Type B pancreatic cell (in vitro differentiated cells): Measurements from ENCODE around the gene MYLIP. TPM values are rescaled to one million over a fixed set of nuclear protein-coding genes. Genes with fewer than 3 reads are reported as not detected.
A peak's percentile ranks its signal among the peaks of the same experiment; 100 is the strongest.

ENCODE experiments used
- DNase-seq: peaks from one replicate; pipeline ENCODE4 v3.0.0; 2021; ENCODE audit warnings: mixed read lengths; ENCODE audit not compliant: unreplicated experiment; ENCODE audit errors: extremely low spot score
- H3K27ac Mint-ChIP-seq: 2 replicates; pipeline ENCODE4 v1.8.0; 2021; ENCODE audit warnings: mild to moderate bottlenecking, mixed read lengths
- H3K27me3 Mint-ChIP-seq: 2 replicates; pipeline ENCODE4 v1.8.0; 2021; ENCODE audit warnings: mixed read lengths
- H3K36me3 Mint-ChIP-seq: 2 replicates; pipeline ENCODE4 v1.8.0; 2021; ENCODE audit warnings: mixed read lengths
- H3K4me1 Mint-ChIP-seq: one replicate; pipeline ENCODE4 v1.8.0; 2021; ENCODE audit warnings: mixed read lengths; ENCODE audit not compliant: unreplicated experiment
- H3K4me3 Mint-ChIP-seq: 2 replicates; pipeline ENCODE4 v1.8.0; 2021; ENCODE audit warnings: mild to moderate bottlenecking, mixed read lengths
- H3K9me3 Mint-ChIP-seq: 2 replicates; pipeline ENCODE4 v1.8.0; 2021; ENCODE audit warnings: mixed read lengths
- long read RNA-seq: library from polyadenylated mRNA; unstranded; transcript quantifications from one replicate; pipeline ENCODE4 v2.0.0, GENCODE V29; 2020
- total RNA-seq: library from RNA; stranded (reverse); gene quantifications from 2 replicates; pipeline ENCODE4 v1.2.1, GENCODE V29; 2021; ENCODE audit warnings: low replicate concordance
- TF ChIP-seq, protein P1 (sequence below): fragments of 200-600 bp; sonication (generic); conservative IDR thresholded peaks from 2 replicates; pipeline ENCODE4 v1.5.0; 2021; ENCODE audit warnings: antibody characterized with exemption, mild to moderate bottlenecking

The MYLIP gene
- total RNA-seq: 44.4 and 54.9 TPM in 2 replicates
- long read RNA-seq, transcript MYLIP-202 (7 exons, 1,666 nt): major isoform, 5 of 21 reads
- long read RNA-seq, partial matches to known transcripts: 5 of 21 reads
- long read RNA-seq, other reads (novel, unspliced or antisense): 11 of 21 reads

DNA sequence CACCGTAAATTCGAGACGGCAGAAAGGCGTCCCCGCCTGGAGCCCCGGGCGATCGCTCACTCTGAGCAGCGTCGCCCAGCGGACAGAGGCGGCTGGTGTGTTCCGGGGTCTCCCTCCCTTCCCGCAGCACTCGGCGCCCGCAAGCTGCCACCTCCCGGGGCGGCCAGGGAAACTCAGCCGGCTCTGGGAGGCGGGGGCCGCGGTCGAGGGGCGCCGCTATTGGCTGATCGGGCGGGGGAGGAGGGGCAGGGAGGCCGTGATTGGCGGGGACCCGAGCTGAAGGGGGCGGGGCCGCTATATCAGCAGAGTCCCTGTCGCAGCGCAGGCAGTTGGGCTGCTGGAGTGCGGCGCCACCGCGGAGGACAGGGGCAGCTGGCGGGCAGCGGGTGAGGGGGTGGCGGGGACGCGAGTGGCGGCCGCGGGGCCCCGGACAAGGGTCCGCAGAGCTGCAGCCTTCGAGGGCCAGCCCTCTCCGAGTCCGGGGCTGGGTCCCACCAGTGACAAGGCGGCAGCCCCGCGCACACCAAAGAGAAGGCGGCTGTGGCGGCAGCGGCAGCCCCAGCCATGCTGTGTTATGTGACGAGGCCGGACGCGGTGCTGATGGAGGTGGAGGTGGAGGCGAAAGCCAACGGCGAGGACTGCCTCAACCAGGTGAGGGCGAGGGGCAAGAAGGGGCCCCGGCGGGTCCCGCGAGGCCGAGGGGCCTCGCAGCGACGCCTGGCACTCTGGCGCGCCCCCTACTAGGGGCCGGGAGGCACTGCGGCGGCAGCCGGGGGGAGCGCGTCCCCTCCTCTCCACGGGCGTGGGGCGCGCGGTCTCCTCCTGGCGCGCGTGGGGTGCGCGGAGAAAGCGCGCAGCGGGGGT is at the start of gene MYLIP:
TSS of gene MYLIP (plus strand) at position 328 of the 864 bp plus-strand sequence. CDS start at position 565, 237 bp downstream.
- H3K27me3 Mint-ChIP-seq: peaks cover 7% of the 10 kb centered on the region
- H3K36me3 Mint-ChIP-seq: peaks cover 17% of the 10 kb centered on the region
- TF ChIP-seq, protein P1, sequence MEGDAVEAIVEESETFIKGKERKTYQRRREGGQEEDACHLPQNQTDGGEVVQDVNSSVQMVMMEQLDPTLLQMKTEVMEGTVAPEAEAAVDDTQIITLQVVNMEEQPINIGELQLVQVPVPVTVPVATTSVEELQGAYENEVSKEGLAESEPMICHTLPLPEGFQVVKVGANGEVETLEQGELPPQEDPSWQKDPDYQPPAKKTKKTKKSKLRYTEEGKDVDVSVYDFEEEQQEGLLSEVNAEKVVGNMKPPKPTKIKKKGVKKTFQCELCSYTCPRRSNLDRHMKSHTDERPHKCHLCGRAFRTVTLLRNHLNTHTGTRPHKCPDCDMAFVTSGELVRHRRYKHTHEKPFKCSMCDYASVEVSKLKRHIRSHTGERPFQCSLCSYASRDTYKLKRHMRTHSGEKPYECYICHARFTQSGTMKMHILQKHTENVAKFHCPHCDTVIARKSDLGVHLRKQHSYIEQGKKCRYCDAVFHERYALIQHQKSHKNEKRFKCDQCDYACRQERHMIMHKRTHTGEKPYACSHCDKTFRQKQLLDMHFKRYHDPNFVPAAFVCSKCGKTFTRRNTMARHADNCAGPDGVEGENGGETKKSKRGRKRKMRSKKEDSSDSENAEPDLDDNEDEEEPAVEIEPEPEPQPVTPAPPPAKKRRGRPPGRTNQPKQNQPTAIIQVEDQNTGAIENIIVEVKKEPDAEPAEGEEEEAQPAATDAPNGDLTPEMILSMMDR: peak; percentile 72
- peaks cover 17% of the 10 kb centered on the region for H3K4me1 Mint-ChIP-seq
- H3K9me3 Mint-ChIP-seq: no peaks in the 10 kb centered on the region
- peak within 1 kb of the TSS; percentile 98 for H3K4me3 Mint-ChIP-seq
- DNase-seq: peak; percentile 98
- peak within 1 kb of the TSS; percentile 93 for H3K27ac Mint-ChIP-seq

DNA sequence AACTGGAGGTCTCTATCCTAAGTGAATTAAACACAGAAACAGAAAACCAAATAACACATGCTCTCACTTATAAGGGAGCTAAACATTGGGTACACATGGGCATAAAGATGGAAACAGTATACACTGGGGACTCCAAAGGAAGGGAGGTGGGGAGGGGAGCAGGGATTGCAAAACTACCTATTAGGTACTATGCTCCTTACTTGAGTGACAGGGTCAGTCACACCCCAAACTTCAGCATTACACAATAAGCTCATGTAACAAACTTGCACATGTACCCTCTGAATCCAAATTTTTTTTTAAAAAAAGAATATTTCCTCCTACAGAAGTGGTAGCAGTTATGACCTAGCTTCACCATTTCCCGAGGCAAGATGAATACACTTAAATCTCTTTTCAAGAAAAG is 49.5 kb upstream of the MYLIP start:
- H3K4me1 Mint-ChIP-seq: no peaks in the 10 kb centered on the region
- H3K4me3 Mint-ChIP-seq: no peak overlapping the region
- no peak for DNase-seq
- TF ChIP-seq, protein P1: no peak
- H3K9me3 Mint-ChIP-seq: peaks cover 4% of the 10 kb centered on the region
- H3K36me3 Mint-ChIP-seq: no peaks in the 10 kb centered on the region
- peaks cover 5% of the 10 kb centered on the region for H3K27me3 Mint-ChIP-seq
- no peak overlapping the region for H3K27ac Mint-ChIP-seq

DNA sequence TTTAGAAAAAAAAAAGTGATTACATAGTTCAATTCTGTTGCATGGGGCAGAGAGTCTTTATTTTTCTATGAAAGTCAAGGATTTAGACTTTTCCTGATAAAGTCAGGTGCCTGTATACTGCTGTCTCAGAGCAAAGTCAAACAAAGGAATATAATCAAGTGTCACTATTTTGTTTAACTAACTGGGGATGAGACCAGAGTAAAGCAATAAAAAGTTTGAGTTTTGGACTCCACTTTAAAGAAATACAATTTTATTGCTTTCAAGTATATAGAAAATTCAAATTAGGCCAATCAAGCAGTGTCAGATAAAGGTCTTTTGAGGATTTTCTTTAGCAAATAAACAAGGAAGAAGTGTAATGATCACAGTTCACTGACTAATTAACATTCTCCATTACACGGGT is 48.7 kb upstream of the MYLIP start:
- Mint-ChIP-seq H3K27me3 (peaks cover 5% of the 10 kb centered on the region), H3K9me3 (peaks cover 4% of the 10 kb centered on the region), H3K4me1 (no peaks in the 10 kb centered on the region), H3K4me3 (no peak overlapping the region), H3K27ac (no peak overlapping the region), H3K36me3 (no peaks in the 10 kb centered on the region)
- DNase-seq: no peak
- TF ChIP-seq, protein P1: no peak

DNA sequence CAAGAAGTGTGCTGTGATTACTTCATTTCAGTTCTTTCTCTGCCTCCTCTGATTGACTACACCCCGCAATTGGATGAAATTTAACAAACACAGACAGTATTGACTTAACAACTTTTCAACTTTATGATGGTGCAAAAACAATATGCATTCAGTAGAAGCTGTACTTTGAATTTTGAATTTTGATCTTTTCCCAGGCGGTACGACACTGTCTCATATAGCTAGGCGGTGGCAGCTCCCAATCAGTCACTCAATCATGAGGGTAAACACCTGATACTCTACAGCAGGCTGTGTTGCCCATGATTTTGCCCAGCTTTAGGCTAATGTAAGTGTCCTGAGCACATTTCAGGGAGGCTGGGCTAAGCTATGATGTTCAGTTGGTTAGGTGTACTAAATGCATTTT is 47.6 kb upstream of the MYLIP start:
- H3K36me3 Mint-ChIP-seq: no peaks in the 10 kb centered on the region
- peaks cover 5% of the 10 kb centered on the region for H3K27me3 Mint-ChIP-seq
- H3K9me3 Mint-ChIP-seq: peaks cover 4% of the 10 kb centered on the region
- DNase-seq: no peak
- TF ChIP-seq, protein P1: no peak
- no peak overlapping the region for H3K4me3 Mint-ChIP-seq
- no peak overlapping the region for H3K27ac Mint-ChIP-seq
- no peaks in the 10 kb centered on the region for H3K4me1 Mint-ChIP-seq

DNA sequence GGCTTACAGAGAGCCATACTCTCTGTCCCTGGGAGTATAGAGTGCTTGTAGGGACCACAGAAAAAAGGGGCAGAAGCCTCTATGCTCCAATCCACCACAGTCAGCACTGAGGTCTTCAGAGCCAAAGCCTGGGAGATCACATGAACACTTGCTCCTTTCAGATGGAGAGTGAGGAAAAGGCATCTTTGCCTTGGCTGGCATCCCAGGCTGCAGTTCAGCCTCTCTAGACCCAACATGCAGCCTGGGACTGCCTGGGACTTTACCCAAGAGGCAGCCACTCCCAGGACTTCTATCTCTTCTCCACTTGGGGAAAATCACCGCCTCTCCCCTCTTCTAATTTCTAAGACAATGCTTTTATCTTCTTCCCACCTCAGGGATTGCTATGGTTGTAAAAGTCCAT is 46.5 kb upstream of the MYLIP start:
- Mint-ChIP-seq H3K27ac (no peak overlapping the region), H3K4me1 (no peaks in the 10 kb centered on the region), H3K4me3 (no peak overlapping the region), H3K36me3 (no peaks in the 10 kb centered on the region), H3K9me3 (peaks cover 4% of the 10 kb centered on the region), H3K27me3 (peaks cover 5% of the 10 kb centered on the region)
- TF ChIP-seq, protein P1: no peak
- no peak for DNase-seq
